ENCODE measurements around the gene CSN1S1.
A peak's percentile ranks its signal among the peaks of the same experiment; 100 is the strongest.
"Not testable (repeated sequence)": the region's sequence is repeated elsewhere in the genome, so short reads cannot be mapped to it uniquely, and the experiment has no call there.

Gene CSN1S1, protein sequence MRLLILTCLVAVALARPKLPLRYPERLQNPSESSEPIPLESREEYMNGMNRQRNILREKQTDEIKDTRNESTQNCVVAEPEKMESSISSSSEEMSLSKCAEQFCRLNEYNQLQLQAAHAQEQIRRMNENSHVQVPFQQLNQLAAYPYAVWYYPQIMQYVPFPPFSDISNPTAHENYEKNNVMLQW

GRCh38 chr4:69930768-69931167 is at the start of gene CSN1S1:
TSS of gene CSN1S1 (plus strand) at chr4:69931068. CDS start at chr4:69932556, 1,488 bp downstream.
- DNase-seq, result no peak

DNA sequence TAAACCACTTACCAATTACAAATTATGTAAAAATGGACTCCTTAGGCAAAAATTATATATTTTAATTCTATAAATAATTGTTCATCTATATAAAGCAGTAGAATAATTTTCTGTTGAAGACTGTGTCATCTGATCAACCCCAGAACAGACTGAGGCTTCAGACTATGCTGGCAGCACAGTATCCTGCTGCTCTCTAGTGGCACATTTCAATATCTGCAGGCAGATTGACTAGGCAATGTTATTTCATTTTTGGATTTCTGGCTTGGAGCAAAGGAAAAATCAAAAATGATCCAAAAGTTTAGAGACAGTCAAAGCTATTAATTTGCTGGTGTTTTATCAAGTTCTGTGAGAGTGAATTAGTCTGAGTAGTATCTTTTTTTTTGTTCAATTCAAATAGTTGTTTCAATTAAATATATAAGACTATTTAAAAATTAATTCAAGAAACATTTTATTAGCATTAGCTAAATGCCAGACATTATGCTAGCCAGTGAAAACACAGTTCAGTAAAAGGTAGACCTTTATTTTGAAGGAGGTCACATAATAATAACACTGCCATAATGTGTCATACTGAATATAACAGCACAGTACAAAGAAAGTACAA is 49.6 kb upstream of the CSN1S1 start:
- peak in 1 of 2 donors; percentile 45 for DNase-seq

DNA sequence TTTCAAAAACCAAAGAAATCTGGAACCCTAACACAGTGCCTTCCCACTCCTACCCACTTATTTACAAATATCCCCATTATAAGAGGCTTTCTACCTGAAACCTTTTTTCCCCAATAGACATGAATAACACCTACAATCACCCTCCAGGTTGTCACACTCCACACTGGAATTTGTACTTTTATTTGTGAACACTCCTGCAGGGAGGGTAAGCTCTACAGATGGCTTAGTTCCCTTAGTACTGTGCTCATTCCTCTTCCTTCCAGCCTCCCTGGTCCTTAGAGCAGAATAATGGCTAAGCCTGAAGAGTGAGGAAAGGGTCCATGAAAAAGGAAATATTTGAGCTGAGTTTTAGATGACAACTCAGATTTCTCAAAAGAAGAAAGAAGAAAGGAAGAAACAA is 48.7 kb upstream of the CSN1S1 start:
- no peak for DNase-seq

GRCh38 chr4:69888336-69888735 is 42.5 kb upstream of the CSN1S1 start:
- no peak for DNase-seq

DNA sequence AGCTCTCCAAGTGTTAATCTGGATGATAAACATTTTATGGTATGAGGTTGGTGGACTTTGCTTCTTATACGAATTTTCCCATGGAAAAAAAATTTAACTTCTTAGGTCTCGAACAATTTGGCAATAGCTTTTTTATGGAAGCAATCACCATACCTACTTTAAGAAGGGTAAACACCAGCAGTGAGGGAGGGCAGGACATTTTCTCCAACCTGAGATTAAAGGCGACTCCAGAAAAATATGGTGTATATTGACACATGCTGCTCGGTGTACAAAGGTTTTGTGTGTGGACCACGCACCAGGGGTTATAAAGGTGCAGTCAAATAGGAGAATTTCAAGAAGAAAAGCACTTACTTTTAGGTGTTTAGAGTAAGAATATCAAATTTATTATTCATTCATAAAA is 36.7 kb upstream of the CSN1S1 start:
- DNase-seq, result no peak

DNA sequence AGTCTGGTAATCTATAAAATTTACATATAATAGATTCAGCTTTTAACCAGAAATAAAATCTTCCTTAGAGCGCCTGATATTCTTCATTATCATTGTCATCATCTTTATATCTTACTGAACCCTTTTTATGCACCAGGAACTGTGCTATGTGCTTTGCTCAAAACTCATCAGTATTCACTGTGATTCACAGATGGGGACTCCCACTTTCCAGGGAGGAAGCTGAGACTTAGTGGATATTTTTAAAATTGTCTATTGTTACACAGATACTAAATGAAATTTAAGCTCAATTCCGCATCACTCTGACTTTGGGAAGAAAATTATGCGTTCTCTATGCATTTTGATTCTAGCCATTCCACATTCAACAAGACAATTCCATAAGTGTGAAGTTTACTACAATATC is 36.1 kb upstream of the CSN1S1 start:
- DNase-seq, result no peak

- DNase-seq, result no peak
Measured at GRCh38 chr4:69896530-69897116, 34.2 kb upstream of the CSN1S1 start.

- DNase-seq, result no peak
Measured at GRCh38 chr4:69907151-69907550, 23.7 kb upstream of the CSN1S1 start.

DNA sequence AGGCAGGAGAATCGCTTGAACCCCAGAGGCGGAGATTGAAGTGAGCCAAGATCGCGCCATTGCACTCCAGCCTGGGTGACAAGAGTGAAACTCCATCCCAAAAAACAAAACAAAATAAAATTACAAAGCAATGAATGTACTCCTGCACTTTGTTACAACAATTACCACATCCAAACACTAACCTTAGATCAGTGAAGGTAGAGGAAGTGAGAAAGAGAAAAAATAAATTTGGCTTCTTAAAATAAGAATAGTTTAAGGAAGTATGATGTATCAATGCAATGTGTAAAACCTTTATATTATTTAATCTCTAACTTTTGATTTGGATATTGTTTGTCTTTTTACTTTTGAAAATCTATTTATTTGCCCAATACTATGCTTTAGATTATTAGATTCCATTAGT is 21.7 kb upstream of the CSN1S1 start:
- no peak for DNase-seq

DNA sequence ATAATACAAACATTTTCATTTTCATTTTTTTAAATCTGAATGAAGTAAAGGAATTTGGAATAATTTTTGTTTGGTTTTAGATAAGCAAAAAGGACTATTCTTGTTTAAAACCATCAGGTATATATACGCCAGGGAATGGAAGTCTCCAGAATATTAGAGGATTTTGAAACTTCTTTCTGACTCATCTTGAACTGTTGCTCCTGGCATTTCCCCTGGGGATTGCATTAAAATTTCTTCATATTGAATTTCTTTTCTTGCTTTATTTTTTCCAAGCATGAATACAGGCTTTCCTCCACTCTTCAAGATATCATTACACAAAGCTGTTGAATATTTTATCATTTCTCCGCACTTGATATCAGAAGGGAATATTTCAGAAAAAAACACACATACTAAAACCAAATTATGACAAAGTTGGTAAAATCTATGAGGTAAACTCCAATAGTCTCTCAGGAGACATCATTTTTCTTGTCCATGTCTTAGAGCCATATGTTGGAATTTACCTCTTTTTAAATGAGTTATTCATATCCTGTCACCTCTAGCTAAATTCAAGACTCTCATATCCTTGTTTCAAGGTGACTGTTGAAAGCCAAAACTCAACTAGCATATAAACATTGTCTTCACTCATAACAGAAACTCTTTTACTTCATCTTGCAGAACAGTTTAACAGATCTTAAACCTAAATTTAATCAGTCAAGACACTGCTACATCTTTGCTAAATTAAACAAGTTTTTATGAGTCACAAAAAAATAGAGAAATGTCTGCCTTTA is 20.7 kb upstream of the CSN1S1 start:
- DNase-seq, result no peak

GRCh38 chr4:69920874-69921273 is 10.0 kb upstream of the CSN1S1 start:
- no peak for DNase-seq

GRCh38 chr4:69923782-69924410 is 7.0 kb upstream of the CSN1S1 start:
- DNase-seq, result not testable (repeated sequence)

GRCh38 chr4:69934150-69934549 is 3.3 kb downstream of the CSN1S1 start:
- DNase-seq, result no peak

DNA sequence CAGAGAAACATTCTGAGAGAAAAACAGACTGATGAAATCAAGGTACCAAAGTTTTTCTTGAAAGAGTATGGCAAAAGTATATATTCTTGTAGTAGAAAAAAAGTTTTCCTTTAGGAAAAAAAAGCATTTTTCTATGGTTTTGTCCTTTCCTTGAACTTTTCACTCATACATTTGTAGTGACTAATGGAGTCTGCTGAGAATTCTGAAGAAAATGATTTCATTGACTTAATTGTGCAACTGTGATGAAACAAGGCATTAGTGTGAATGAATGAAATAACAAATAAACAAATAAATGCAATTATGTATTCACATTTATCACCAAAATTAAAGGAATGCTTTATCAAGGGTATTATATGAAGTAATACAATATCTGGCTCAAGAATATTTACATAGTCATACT is 5.7 kb downstream of the CSN1S1 start:
- no peak for DNase-seq

DNA sequence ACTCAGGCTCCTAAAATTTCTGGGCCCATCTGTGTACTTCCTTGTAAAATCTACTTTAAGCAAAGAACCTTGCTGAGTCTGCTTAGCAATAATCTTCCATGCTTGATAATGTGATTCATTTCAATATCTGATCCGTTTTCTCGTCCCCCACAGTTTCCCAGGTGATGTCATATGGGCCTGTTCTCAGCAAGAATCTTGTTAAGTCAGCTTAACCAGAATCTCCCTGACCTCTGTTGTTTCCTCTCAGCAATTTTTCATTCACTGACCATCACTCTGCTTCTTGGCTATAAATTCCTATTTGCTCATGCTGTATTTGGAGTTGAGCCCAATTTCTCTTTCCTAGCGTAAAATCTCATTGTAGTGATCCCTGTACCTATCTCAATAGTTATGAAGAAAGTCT is 20.7 kb downstream of the CSN1S1 start:
- DNase-seq, result no peak

DNA sequence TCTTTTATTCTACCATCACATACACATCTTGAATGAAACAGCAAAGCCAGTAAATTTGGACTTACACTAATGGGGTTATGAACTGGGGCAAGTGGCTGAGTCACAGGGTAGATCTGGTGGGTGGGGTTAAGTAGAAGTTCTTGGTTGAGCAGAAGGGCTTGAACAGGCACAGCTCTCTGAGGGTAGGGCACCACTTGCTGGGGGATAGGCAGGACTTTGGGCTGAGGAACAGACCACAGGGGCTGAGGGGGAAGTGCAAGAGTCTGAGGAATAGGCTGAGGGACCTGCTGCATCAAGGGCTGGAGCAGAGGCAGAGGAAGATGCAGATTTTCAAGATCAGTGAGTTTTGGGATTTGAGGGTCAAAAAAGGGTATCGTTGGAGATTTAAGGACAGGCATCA is 26.3 kb downstream of the CSN1S1 start:
- DNase-seq, result no peak

- no peak for DNase-seq
Measured at GRCh38 chr4:69965628-69966027, 34.8 kb downstream of the CSN1S1 start, which contains the start of gene CSN2. TSS of gene CSN2 (minus strand) at chr4:69965728. CDS start at chr4:69960995, 4,733 bp downstream.

- DNase-seq, result no peak
Measured at GRCh38 chr4:69970071-69970470, 39.2 kb downstream of the CSN1S1 start.

DNA sequence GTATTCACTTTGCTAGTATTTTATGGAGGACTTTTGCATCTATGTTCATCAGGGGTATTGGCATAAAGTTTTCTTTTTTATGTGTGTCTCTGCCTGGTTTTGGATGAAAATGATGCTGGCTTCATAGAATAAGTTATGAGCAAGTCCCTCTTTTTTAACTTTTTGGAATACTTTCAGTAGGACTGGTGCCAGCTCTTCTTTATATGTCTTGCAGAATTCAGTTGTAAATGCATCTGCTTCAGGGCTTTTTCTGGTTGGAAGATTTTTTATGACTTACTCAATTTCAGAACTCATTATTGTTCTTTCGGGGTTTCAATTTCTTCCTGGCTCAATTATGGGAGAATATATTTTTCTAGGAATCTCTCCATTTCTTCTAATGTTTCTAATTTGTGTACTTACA is 43.8 kb downstream of the CSN1S1 start:
- no peak for DNase-seq

DNA sequence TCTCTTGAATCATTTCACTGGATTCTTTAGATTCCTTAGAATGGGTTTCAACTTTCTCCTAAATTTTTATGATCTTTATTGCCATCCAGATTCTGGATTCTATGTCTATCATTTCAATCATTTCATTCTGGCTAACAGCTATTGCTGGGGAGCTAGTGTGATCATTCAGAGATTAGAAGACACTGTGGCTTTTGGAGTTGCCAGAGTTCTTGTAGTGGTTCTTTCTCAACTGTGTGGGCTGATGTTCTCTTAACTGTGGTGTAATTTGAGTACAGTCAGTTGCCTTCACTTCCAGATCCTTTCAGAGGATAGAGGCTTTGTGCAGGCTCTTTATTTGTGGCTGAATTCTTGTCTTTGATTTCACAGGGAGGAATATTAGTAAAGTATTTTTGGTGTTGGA is 46.7 kb downstream of the CSN1S1 start:
- no peak for DNase-seq

- no peak for DNase-seq
Measured at GRCh38 chr4:69984030-69984443, 53.2 kb downstream of the CSN1S1 start.

DNA sequence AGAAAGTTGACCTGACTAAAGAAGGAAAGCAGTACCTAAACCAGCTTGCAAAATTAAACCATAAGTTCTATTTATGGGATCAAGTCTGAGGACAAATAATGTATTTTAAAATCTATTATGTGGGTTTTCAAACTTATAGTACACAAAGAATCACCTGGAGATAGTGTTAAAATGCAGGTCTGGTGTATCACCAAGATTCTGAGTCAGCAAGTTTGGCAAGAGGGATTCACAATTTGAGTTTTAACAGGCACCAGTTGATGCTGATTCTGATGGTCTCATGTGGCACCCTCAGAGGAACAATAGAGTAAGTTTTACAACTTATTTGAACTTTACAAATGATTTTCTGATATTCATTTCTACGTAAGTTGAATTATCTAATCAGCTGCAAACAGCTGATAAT is 55.8 kb downstream of the CSN1S1 start:
- no peak for DNase-seq

DNA sequence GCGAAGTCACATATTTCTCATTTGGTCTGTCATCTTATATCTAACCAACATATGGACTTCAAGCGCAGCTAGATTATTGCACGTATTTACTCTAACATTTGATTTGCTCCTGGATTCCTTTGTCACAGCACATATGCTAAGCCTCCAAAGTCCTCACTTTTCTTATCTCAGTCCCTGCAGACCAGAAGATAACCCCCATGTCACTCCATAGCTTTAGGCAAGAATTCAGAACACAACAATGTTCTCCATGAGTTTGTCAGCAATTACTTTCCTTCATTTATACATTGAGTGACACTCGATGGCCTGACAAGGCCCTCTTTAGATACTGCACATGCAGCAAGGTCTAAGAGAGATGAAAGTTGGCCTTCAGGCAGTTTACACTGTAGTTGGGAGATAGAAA is 60.1 kb downstream of the CSN1S1 start:
- DNase-seq, result no peak
